K562 (cell line): Measurements from ENCODE around the gene SYN1.

Experiments
- MTA3 ChIP-seq: fragments of 450-650 bp; formaldehyde crosslinking; IDR thresholded peaks from 2 replicates; pipeline ENCODE4 v1.6.1; 2017; ENCODE audit warnings: mild to moderate bottlenecking, borderline replicate concordance
- PHF8 ChIP-seq: fragments of 200-600 bp; sonication (generic); IDR thresholded peaks from 2 replicates; pipeline ENCODE4 v1.6.1; 2012; ENCODE audit warnings: mixed run types, mild to moderate bottlenecking, inconsistent platforms, low read length, moderate library complexity, borderline replicate concordance
- POLR2A ChIP-seq: fragments of 450-650 bp; conservative IDR thresholded peaks from 2 replicates; pipeline ENCODE4 v1.6.1; 2016
- RFX5 ChIP-seq: IDR thresholded peaks from 2 replicates; pipeline ENCODE4 v1.6.1; 2011; ENCODE audit warnings: low read depth, mild to moderate bottlenecking, improper control_type of control experiment, low read length

GRCh38 chrX:47637546-47638195 lies 18.0 kb upstream of the SYN1 start:
- TF ChIP-seq PHF8 (no peak), RFX5 (no peak), MTA3 (no peak), POLR2A (no peak)
